Ovary (tissue), 3 donors: ENCODE data around the gene GPR63.

Source experiments
- POLR2A ChIP-seq: fragments of 450-650 bp; IDR thresholded peaks from one replicate; pipeline ENCODE4 v1.6.1; 2017; ENCODE audit warnings: antibody characterized with exemption, mild to moderate bottlenecking, moderate library complexity
- TF ChIP-seq, protein P1 (sequence below), 3 donors: fragments of 450-650 bp in 2 of 3; fragments of 200-600 bp in 1 of 3; IDR thresholded peaks; one replicate each; pipeline versions ENCODE4 v1.5.1 to v1.8.0; 2016 to 2022; ENCODE audit warnings: antibody characterized with exemption in 3 of 3, mild to moderate bottlenecking in 1 of 3
- donor health status: DM: no; HTN: no; CAD: no.

DNA sequence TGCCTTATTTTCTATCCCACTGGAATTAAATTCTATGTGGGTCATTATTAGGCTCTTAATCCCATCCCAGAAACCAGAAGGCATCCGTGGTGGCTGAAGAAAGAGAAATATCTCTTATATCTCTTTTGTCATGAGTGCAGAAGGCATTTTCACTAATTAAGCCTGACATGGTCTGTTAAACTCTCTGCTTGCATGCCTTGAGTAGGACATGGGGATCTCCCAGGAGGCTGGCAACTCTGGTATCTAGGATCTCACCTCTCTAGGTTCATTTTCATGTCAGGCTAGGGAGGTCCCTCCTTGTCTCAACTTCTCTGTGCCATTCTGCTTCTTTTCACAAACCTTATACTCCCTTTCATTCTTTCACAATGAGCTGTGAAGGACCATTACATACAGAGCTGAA, 25.3 kb upstream of the GPR63 start:
- TF ChIP-seq, protein P1, sequence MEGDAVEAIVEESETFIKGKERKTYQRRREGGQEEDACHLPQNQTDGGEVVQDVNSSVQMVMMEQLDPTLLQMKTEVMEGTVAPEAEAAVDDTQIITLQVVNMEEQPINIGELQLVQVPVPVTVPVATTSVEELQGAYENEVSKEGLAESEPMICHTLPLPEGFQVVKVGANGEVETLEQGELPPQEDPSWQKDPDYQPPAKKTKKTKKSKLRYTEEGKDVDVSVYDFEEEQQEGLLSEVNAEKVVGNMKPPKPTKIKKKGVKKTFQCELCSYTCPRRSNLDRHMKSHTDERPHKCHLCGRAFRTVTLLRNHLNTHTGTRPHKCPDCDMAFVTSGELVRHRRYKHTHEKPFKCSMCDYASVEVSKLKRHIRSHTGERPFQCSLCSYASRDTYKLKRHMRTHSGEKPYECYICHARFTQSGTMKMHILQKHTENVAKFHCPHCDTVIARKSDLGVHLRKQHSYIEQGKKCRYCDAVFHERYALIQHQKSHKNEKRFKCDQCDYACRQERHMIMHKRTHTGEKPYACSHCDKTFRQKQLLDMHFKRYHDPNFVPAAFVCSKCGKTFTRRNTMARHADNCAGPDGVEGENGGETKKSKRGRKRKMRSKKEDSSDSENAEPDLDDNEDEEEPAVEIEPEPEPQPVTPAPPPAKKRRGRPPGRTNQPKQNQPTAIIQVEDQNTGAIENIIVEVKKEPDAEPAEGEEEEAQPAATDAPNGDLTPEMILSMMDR (IDR thresholded peaks at IDR 0.05): no peak
- TF ChIP-seq POLR2A: no peak
